Stomach (tissue), 4 donors: Measurements from ENCODE around the gene KCNQ4.
A peak's percentile ranks its signal among the peaks of the same experiment; 100 is the strongest.

ENCODE experiments used
- EP300 ChIP-seq: sonication (generic); formaldehyde crosslinking; IDR thresholded peaks from one replicate; pipeline ENCODE4 v1.6.1; 2017; ENCODE audit warnings: antibody characterized with exemption
- POLR2AphosphoS5 ChIP-seq, 3 donors: sonication (generic); formaldehyde crosslinking; IDR thresholded peaks; one replicate each; pipeline ENCODE4 v1.6.1; 2016; ENCODE audit warnings: antibody characterized with exemption in 3 of 3
- TF ChIP-seq, protein P1 (sequence below), 7 experiments: fragments of 450-650 bp in 4 of 7; fragments of 200-600 bp in 3 of 7; sonication (generic) in 3 of 7; IDR thresholded peaks; one replicate each; pipeline ENCODE4 v1.5.1; 2016 to 2019; ENCODE audit warnings: antibody characterized with exemption in 7 of 7, control low read depth in 2 of 7, mild to moderate bottlenecking in 1 of 7

- TF ChIP-seq POLR2AphosphoS5 (IDR thresholded peaks at IDR 0.05) (no peak), EP300 (no peak)
- TF ChIP-seq, protein P1, sequence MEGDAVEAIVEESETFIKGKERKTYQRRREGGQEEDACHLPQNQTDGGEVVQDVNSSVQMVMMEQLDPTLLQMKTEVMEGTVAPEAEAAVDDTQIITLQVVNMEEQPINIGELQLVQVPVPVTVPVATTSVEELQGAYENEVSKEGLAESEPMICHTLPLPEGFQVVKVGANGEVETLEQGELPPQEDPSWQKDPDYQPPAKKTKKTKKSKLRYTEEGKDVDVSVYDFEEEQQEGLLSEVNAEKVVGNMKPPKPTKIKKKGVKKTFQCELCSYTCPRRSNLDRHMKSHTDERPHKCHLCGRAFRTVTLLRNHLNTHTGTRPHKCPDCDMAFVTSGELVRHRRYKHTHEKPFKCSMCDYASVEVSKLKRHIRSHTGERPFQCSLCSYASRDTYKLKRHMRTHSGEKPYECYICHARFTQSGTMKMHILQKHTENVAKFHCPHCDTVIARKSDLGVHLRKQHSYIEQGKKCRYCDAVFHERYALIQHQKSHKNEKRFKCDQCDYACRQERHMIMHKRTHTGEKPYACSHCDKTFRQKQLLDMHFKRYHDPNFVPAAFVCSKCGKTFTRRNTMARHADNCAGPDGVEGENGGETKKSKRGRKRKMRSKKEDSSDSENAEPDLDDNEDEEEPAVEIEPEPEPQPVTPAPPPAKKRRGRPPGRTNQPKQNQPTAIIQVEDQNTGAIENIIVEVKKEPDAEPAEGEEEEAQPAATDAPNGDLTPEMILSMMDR (IDR thresholded peaks at IDR 0.05), result peak in 5 of 7 experiments; percentile 73 to 96 (median 85)
Measured at GRCh38 chr1:40849801-40850592, 66.4 kb downstream of the KCNQ4 start.
